ENCODE results near the gene TLK1.

Gene TLK1

GRCh38 chr2:170969872-170970496 is 190.7 kb downstream of the TLK1 start:
- in situ Hi-C loops (cut with MboI; ENCODE audit: low sequenced_read_pairs): loop anchor here (25.0 kb wide), 1 partner anchor 442 kb away; no protein-coding TSS in a partner anchor

GRCh38 chr2:170969030-170969429 is 191.7 kb downstream of the TLK1 start:
- in situ Hi-C loops (cut with MboI; ENCODE audit: low sequenced_read_pairs): loop anchor here (25.0 kb wide), 1 partner anchor 443 kb away; no protein-coding TSS in a partner anchor

- in situ Hi-C loops (cut with MboI; ENCODE audit: low sequenced_read_pairs): loop anchor here (25.0 kb wide), 1 partner anchor 444 kb away; no protein-coding TSS in a partner anchor
These were observed 192.3 kb downstream of the TLK1 start for GRCh38 chr2:170968205-170969003.

- in situ Hi-C loops (cut with MboI; ENCODE audit: low sequenced_read_pairs): loop anchor here (25.0 kb wide), 1 partner anchor 445 kb away; no protein-coding TSS in a partner anchor
These were observed 193.1 kb downstream of the TLK1 start for GRCh38 chr2:170967553-170967952.

- in situ Hi-C loops (cut with MboI; ENCODE audit: low sequenced_read_pairs): loop anchor here (25.0 kb wide), 1 partner anchor 445 kb away; no protein-coding TSS in a partner anchor
These were observed 193.9 kb downstream of the TLK1 start for GRCh38 chr2:170966648-170967396.

- in situ Hi-C loops (cut with MboI; ENCODE audit: low sequenced_read_pairs): loop anchor here (25.0 kb wide), 1 partner anchor 447 kb away; no protein-coding TSS in a partner anchor
These were observed 195.1 kb downstream of the TLK1 start for GRCh38 chr2:170965446-170966225.

- in situ Hi-C loops (cut with MboI; ENCODE audit: low sequenced_read_pairs): loop anchor here (25.0 kb wide), 1 partner anchor 449 kb away; no protein-coding TSS in a partner anchor
These were observed 197.3 kb downstream of the TLK1 start for GRCh38 chr2:170963386-170963785.

GRCh38 chr2:170953941-170954340 is 206.8 kb downstream of the TLK1 start:
- in situ Hi-C loops (cut with MboI; ENCODE audit: low sequenced_read_pairs): loop anchor here (25.0 kb wide), 1 partner anchor 458 kb away; no protein-coding TSS in a partner anchor

GRCh38 chr2:170950221-170950761 is 210.4 kb downstream of the TLK1 start:
- in situ Hi-C loops (cut with MboI; ENCODE audit: low sequenced_read_pairs): loop anchor here (25.0 kb wide), 1 partner anchor 462 kb away; no protein-coding TSS in a partner anchor

- in situ Hi-C loops (cut with MboI; ENCODE audit: low sequenced_read_pairs): no loop called here
These were observed 211.3 kb downstream of the TLK1 start for GRCh38 chr2:170949415-170949814.

GRCh38 chr2:170944545-170944944 is 216.1 kb downstream of the TLK1 start:
- in situ Hi-C loops (cut with MboI; ENCODE audit: low sequenced_read_pairs): no loop called here

- in situ Hi-C loops (cut with MboI; ENCODE audit: low sequenced_read_pairs): no loop called here
These were observed 217.1 kb downstream of the TLK1 start for GRCh38 chr2:170943596-170943995.

GRCh38 chr2:170943041-170943440 is 217.7 kb downstream of the TLK1 start:
- in situ Hi-C loops (cut with MboI; ENCODE audit: low sequenced_read_pairs): no loop called here

GRCh38 chr2:170942615-170943014 is 218.1 kb downstream of the TLK1 start:
- in situ Hi-C loops (cut with MboI; ENCODE audit: low sequenced_read_pairs): no loop called here
